IMR-90 (cell line): ENCODE measurements around the gene JMJD6. TPM values are rescaled to one million over a fixed set of nuclear protein-coding genes. Genes with fewer than 3 reads are reported as not detected.

Experiments used
- ATAC-seq: fragments of 200-7000 bp; cut with Tn5 transposase; 2 replicates; pipeline ENCODE4 v1.9.1; 2020; ENCODE audit warnings: low read depth, mild to moderate bottlenecking, moderate library complexity
- BruUV-seq: library from RNA; stranded (reverse); fragments of 400-500 nt; replicated peaks from 2 replicates; lab custom pipeline; 2021; lab: Mats Ljungman, UMichigan
- CTCF ChIA-PET: fragments of 300-600 bp; formaldehyde crosslinking; extraction: SDS; loops from one replicate; lab custom pipeline; 2021; ENCODE audit warnings: antibody characterized with exemption; lab: Yijun Ruan, JAX
- POLR2A ChIA-PET: fragments of 300-600 bp; sonication (Branson Sonifier 250); formaldehyde crosslinking; loops from one replicate; lab custom pipeline; 2022; ENCODE audit warnings: antibody characterized with exemption; ENCODE audit not compliant: unreplicated experiment; lab: Charles Lee
- DNase-seq: peaks from one replicate; pipeline ENCODE4 v3.0.0; 2013
- H2AFZ ChIP-seq: replicated peaks from 2 replicates; pipeline ENCODE3; 2013; ENCODE audit warnings: low read length, mild to moderate bottlenecking; ENCODE audit not compliant: poor library complexity
- H2AK5ac ChIP-seq: 2 replicates; pipeline ENCODE4 v1.6.1; 2013; ENCODE audit warnings: low read depth, low read length, inconsistent platforms
- H2AK9ac ChIP-seq: replicated peaks from 2 replicates; pipeline ENCODE3; 2013; ENCODE audit warnings: mild to moderate bottlenecking, low read depth, low read length, moderate library complexity; ENCODE audit not compliant: poor library complexity
- H2BK120ac ChIP-seq: 2 replicates; pipeline ENCODE4 v1.6.1; 2013; ENCODE audit warnings: low read depth, low read length, inconsistent platforms
- H2BK15ac ChIP-seq: 3 replicates; pipeline ENCODE4 v1.6.1; 2013; ENCODE audit warnings: low read depth, low read length, inconsistent platforms
- H2BK20ac ChIP-seq: 2 replicates; pipeline ENCODE4 v1.6.1; 2013; ENCODE audit warnings: low read depth, mild to moderate bottlenecking, inconsistent platforms, low read length, moderate library complexity
- H2BK5ac ChIP-seq: 2 replicates; pipeline ENCODE4 v1.6.1; 2013; ENCODE audit warnings: mild to moderate bottlenecking, low read depth, low read length, inconsistent platforms; ENCODE audit not compliant: poor library complexity, severe bottlenecking
- H3K14ac ChIP-seq: replicated peaks from 2 replicates; pipeline ENCODE4 v1.6.1; 2013; ENCODE audit warnings: low read depth, low read length, inconsistent platforms
- H3K18ac ChIP-seq: 2 replicates; pipeline ENCODE4 v1.6.1; 2013; ENCODE audit warnings: low read depth, low read length, control low read depth
- H3K23ac ChIP-seq: 2 replicates; pipeline ENCODE4 v1.6.1; 2013; ENCODE audit warnings: low read depth, low read length, inconsistent platforms
- H3K27ac ChIP-seq: 2 replicates; pipeline ENCODE4 v1.5.1; 2013; ENCODE audit warnings: mild to moderate bottlenecking, control low read depth, low read length; ENCODE audit not compliant: insufficient read depth
- H3K27me3 ChIP-seq: 2 replicates; pipeline ENCODE4 v1.6.1; 2013; ENCODE audit warnings: low read length; ENCODE audit not compliant: control insufficient read depth, insufficient read depth
- H3K36me3 ChIP-seq: 2 replicates; pipeline ENCODE4 v1.6.1; 2013; ENCODE audit warnings: low read length, mixed read lengths; ENCODE audit not compliant: control insufficient read depth, insufficient read depth
- H3K4ac ChIP-seq: 2 replicates; pipeline ENCODE4 v1.6.1; 2013; ENCODE audit warnings: low read depth, low read length, inconsistent platforms
- H3K4me1 ChIP-seq: 2 replicates; pipeline ENCODE4 v1.6.1; 2013; ENCODE audit warnings: low read length, mixed read lengths; ENCODE audit not compliant: control insufficient read depth, insufficient read depth
- H3K4me2 ChIP-seq: 2 replicates; pipeline ENCODE4 v1.6.1; 2013; ENCODE audit warnings: low read depth, mild to moderate bottlenecking, control low read depth, low read length, moderate library complexity
- H3K4me3 ChIP-seq: 2 replicates; pipeline ENCODE4 v1.5.1; 2013; ENCODE audit warnings: low read depth, mild to moderate bottlenecking, control low read depth, low read length, moderate library complexity; ENCODE audit not compliant: insufficient read depth
- H3K56ac ChIP-seq: 2 replicates; pipeline ENCODE4 v1.6.1; 2013; ENCODE audit warnings: low read length, inconsistent platforms; ENCODE audit not compliant: insufficient read depth; ENCODE audit errors: extremely low read depth
- H3K79me1 ChIP-seq, 2 experiments: 2 replicates each; pipeline ENCODE4 v1.6.1; 2013; ENCODE audit warnings: low read length in 2 of 2, inconsistent platforms in 1 of 2, low read depth in 1 of 2
- H3K9ac ChIP-seq: 2 replicates; pipeline ENCODE4 v1.6.1; 2013; ENCODE audit warnings: low read depth, low read length, control low read depth
- H3K9me1 ChIP-seq: 2 replicates; pipeline ENCODE4 v1.6.1; 2013; ENCODE audit warnings: low read length, inconsistent platforms; ENCODE audit not compliant: insufficient read depth
- H3K9me3 ChIP-seq: 2 replicates; pipeline ENCODE4 v1.6.1; 2013; ENCODE audit warnings: low read length; ENCODE audit not compliant: control insufficient read depth, insufficient read depth
- H4K20me1 ChIP-seq: 2 replicates; pipeline ENCODE4 v1.6.1; 2013; ENCODE audit warnings: low read length, inconsistent platforms; ENCODE audit not compliant: insufficient read depth
- H4K5ac ChIP-seq: 2 replicates; pipeline ENCODE4 v1.6.1; 2013; ENCODE audit warnings: mild to moderate bottlenecking, low read depth, low read length, control low read depth
- H4K8ac ChIP-seq, 2 experiments: 2 replicates each; pipeline ENCODE4 v1.6.1; 2013; ENCODE audit warnings: low read depth in 2 of 2, low read length in 2 of 2, control low read depth in 1 of 2, inconsistent platforms in 1 of 2
- H4K91ac ChIP-seq: 2 replicates; pipeline ENCODE4 v1.6.1; 2013; ENCODE audit warnings: low read depth, low read length, inconsistent platforms; ENCODE audit not compliant: insufficient read depth
- BHLHE40 ChIP-seq: fragments of 150-350 bp; IDR thresholded peaks from 2 replicates; pipeline ENCODE4 v1.6.1; 2016; ENCODE audit warnings: mild to moderate bottlenecking, low read depth, low read length
- CEBPB ChIP-seq: IDR thresholded peaks from 2 replicates; pipeline ENCODE4 v1.6.1; 2012; ENCODE audit warnings: low read depth, low read length, improper control_type of control experiment
- CHD1 ChIP-seq: IDR thresholded peaks from 2 replicates; pipeline ENCODE4 v1.6.1; 2012; ENCODE audit warnings: low read depth, low read length, improper control_type of control experiment
- FOS ChIP-seq: fragments of 150-350 bp; IDR thresholded peaks from 2 replicates; pipeline ENCODE4 v1.6.1; 2016; ENCODE audit warnings: low read depth, low read length
- MAFK ChIP-seq: IDR thresholded peaks from 2 replicates; pipeline ENCODE4 v1.6.1; 2012; ENCODE audit warnings: low read depth, low read length, improper control_type of control experiment
- MXI1 ChIP-seq: IDR thresholded peaks from 2 replicates; pipeline ENCODE4 v1.6.1; 2012; ENCODE audit warnings: low read depth, mild to moderate bottlenecking, low read length, moderate library complexity, borderline replicate concordance
- POLR2A ChIP-seq: IDR thresholded peaks from 2 replicates; pipeline ENCODE4 v1.6.1; 2012; ENCODE audit warnings: mild to moderate bottlenecking, low read depth, low read length
- RCOR1 ChIP-seq: IDR thresholded peaks from 2 replicates; pipeline ENCODE4 v1.6.1; 2012; ENCODE audit warnings: mild to moderate bottlenecking, low read length, improper control_type of control experiment; ENCODE audit not compliant: insufficient replicate concordance
- RFX5 ChIP-seq: IDR thresholded peaks from 2 replicates; pipeline ENCODE4 v1.8.0; 2012; ENCODE audit warnings: low read depth, mild to moderate bottlenecking, low read length, moderate library complexity
- SMC3 ChIP-seq: fragments of 150-350 bp; IDR thresholded peaks from 2 replicates; pipeline ENCODE4 v1.6.1; 2016; ENCODE audit warnings: low read depth, mild to moderate bottlenecking, antibody characterized with exemption, low read length, moderate library complexity
- WGBS, 2 experiments: methylation state at CpG; one replicate each; pipeline versions ENCODE4 v1.1.5 to v1.1.7; 2013; ENCODE audit warnings: missing lambda C conversion rate in 2 of 2; ENCODE audit not compliant: insufficient read length in 1 of 2; ENCODE audit errors: extremely low coverage in 2 of 2; 5-methylcytosine and 5-hydroxymethylcytosine counted together
- dilution Hi-C: fragments of 300-500 bp; cut with HindIII; formaldehyde crosslinking; loops from one replicate; pipeline ENCODE4 v1.14.3; 2018; ENCODE audit warnings: low sequenced_read_pairs; ENCODE audit not compliant: unreplicated experiment
- in situ Hi-C: fragments of 300-500 bp; cut with MboI; formaldehyde crosslinking; loops from 3 replicates; pipeline ENCODE4 v1.14.3; 2019; ENCODE audit warnings: low sequenced_read_pairs, inconsistent platforms, mixed read lengths
- intact Hi-C: fragments of 100-400 bp; cut with micrococcal nuclease; formaldehyde crosslinking; loops from 2 replicates; pipeline ENCODE4 v1.10.0; 2022
- polyA plus RNA-seq, 3 experiments: library from polyadenylated mRNA; depleted of rRNA; stranded (reverse); fragments of >200 nt; gene quantifications; 2 replicates each; pipeline ENCODE4 v1.2.3, GENCODE V29; 2012; ENCODE audit warnings: low replicate concordance in 1 of 3
- total RNA-seq: library from RNA; depleted of rRNA; stranded (reverse); fragments of >200 nt; gene quantifications from 2 replicates; pipeline ENCODE4 v1.2.3, GENCODE V29; 2012
- TF ChIP-seq, protein P1 (sequence below): fragments of 150-350 bp; IDR thresholded peaks from 2 replicates; pipeline ENCODE4 v1.6.1; 2016; ENCODE audit warnings: low read depth, mild to moderate bottlenecking, low read length, moderate library complexity, borderline replicate concordance
- TF ChIP-seq, protein P2 (sequence below): conservative IDR thresholded peaks from 2 replicates; pipeline ENCODE4 v1.5.1; 2012; ENCODE audit warnings: mild to moderate bottlenecking, low read depth, low read length, improper control_type of control experiment

JMJD6 gene
- total and polyA plus RNA-seq, 2 of the 4 experiments (the other 2 are of a cell fraction), result 24.4 to 33.7 TPM

DNA sequence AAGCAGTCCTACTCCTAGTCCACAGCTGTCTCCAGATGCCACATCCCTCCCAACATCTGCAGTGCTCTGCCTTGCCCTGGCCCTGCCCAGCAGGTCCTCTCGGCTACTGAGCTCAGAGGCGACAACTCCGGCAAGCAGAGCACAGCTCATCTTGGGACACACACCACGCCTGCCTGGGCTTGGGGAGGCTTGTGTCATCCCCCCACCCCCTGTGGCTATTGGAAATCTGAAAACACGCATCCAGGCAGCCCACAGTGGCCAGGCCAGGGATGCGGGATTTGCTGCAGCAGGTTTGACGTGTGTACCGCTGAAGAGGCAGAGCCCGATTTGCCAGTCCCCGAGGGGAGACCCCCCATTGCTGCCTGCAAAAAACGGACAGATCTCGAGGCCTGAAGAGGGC, 41.0 kb downstream of the JMJD6 start:
- DNase-seq (no peak), ATAC-seq (no peak)
- no peak overlapping the region for H3K27ac ChIP-seq
- no peak overlapping the region for H2AK9ac ChIP-seq
- H4K5ac ChIP-seq, result no peak overlapping the region
- no peaks in the 10 kb centered on the region for H3K9me3 ChIP-seq
- no peak overlapping the region for H3K4ac ChIP-seq
- TF ChIP-seq RFX5 (no peak), BHLHE40 (no peak), FOS (no peak), MXI1 (no peak), CEBPB (no peak), CHD1 (no peak), MAFK (no peak), RCOR1 (no peak), POLR2A (no peak), SMC3 (no peak)
- TF ChIP-seq, protein P1, sequence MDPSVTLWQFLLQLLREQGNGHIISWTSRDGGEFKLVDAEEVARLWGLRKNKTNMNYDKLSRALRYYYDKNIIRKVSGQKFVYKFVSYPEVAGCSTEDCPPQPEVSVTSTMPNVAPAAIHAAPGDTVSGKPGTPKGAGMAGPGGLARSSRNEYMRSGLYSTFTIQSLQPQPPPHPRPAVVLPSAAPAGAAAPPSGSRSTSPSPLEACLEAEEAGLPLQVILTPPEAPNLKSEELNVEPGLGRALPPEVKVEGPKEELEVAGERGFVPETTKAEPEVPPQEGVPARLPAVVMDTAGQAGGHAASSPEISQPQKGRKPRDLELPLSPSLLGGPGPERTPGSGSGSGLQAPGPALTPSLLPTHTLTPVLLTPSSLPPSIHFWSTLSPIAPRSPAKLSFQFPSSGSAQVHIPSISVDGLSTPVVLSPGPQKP, result no peak
- TF ChIP-seq, protein P2, sequence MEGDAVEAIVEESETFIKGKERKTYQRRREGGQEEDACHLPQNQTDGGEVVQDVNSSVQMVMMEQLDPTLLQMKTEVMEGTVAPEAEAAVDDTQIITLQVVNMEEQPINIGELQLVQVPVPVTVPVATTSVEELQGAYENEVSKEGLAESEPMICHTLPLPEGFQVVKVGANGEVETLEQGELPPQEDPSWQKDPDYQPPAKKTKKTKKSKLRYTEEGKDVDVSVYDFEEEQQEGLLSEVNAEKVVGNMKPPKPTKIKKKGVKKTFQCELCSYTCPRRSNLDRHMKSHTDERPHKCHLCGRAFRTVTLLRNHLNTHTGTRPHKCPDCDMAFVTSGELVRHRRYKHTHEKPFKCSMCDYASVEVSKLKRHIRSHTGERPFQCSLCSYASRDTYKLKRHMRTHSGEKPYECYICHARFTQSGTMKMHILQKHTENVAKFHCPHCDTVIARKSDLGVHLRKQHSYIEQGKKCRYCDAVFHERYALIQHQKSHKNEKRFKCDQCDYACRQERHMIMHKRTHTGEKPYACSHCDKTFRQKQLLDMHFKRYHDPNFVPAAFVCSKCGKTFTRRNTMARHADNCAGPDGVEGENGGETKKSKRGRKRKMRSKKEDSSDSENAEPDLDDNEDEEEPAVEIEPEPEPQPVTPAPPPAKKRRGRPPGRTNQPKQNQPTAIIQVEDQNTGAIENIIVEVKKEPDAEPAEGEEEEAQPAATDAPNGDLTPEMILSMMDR, result no peak
- 94% methylated on average over 9 of the region's 12 CpGs; no CpG with 5 or more reads in 1 of the 2 experiments for WGBS, 2 experiments
- H2AK5ac ChIP-seq, result no peak overlapping the region
- peaks cover 8 to 80% of the 10 kb centered on the region in 2 experiments; a peak in 3 of 4 replicates for H3K79me1 ChIP-seq
- dilution Hi-C loops (no loop called here), in situ Hi-C loops (no loop called here), intact Hi-C loops (loop anchor here (10.0 kb wide), 1 partner anchor 1919 kb away; no protein-coding TSS in a partner anchor)
- H3K4me3 ChIP-seq, result no peak overlapping the region
- POLR2A ChIA-PET, result no interaction called here
- CTCF ChIA-PET, result no interaction called here
- no peak overlapping the region for H3K14ac ChIP-seq
- H3K4me2 ChIP-seq, result no peak overlapping the region
- H3K18ac ChIP-seq, result no peak overlapping the region
- no peak overlapping the region for H2BK5ac ChIP-seq
- no peak overlapping the region for H2AFZ ChIP-seq
- no TSS peak for BruUV-seq
- no peaks in the 10 kb centered on the region for H3K27me3 ChIP-seq
- no peak overlapping the region for H4K8ac ChIP-seq
- no peak overlapping the region for H2BK15ac ChIP-seq
- peaks cover 38% of the 10 kb centered on the region for H4K20me1 ChIP-seq
- H3K9me1 ChIP-seq, result peaks cover 13% of the 10 kb centered on the region
- no peak overlapping the region for H3K9ac ChIP-seq
- H3K23ac ChIP-seq, result no peak overlapping the region
- H3K4me1 ChIP-seq, result peaks cover 28% of the 10 kb centered on the region
- no peak overlapping the region for H2BK20ac ChIP-seq
- no peak overlapping the region for H3K56ac ChIP-seq
- H2BK120ac ChIP-seq, result no peak overlapping the region
- H3K36me3 ChIP-seq, result peaks cover 49% of the 10 kb centered on the region
- no peak overlapping the region for H4K91ac ChIP-seq
